Kidney (tissue), 14 donors: ENCODE results near the gene MMRN2. TPM values are rescaled to one million over a fixed set of nuclear protein-coding genes. Genes with fewer than 3 reads are reported as not detected.

ENCODE experiments used
- DNase-seq, 5 donors: peaks; one replicate each; pipeline ENCODE4 v3.0.0-alpha.2; 2013 to 2020
- FAIRE-seq: peaks from 2 replicates; lab custom pipeline; 2012; peaks lifted over from hg19 to GRCh38; lab: Jason Lieb, UNC
- H3K27ac ChIP-seq, 2 donors: one replicate each; pipeline ENCODE4 v1.7.0; 2013; ENCODE audit warnings: low read depth in 2 of 2, low read length in 2 of 2, inconsistent platforms in 1 of 2
- H3K27me3 ChIP-seq: one replicate; pipeline ENCODE4 v1.7.1; 2013; ENCODE audit warnings: low read length, inconsistent platforms; ENCODE audit not compliant: control insufficient read depth, insufficient read depth
- H3K36me3 ChIP-seq, 3 donors: one replicate each; pipeline versions ENCODE4 v1.7.0 to v1.7.1; 2013; ENCODE audit warnings: low read length in 3 of 3, control low read depth in 1 of 3, inconsistent platforms in 1 of 3; ENCODE audit not compliant: insufficient read depth in 3 of 3, control insufficient read depth in 2 of 3
- H3K4me1 ChIP-seq, 3 donors: one replicate each; pipeline versions ENCODE4 v1.7.0 to v1.7.1; 2013; ENCODE audit warnings: low read length in 3 of 3, inconsistent platforms in 1 of 3, low read depth in 1 of 3; ENCODE audit not compliant: control insufficient read depth in 2 of 3, insufficient read depth in 2 of 3
- H3K4me3 ChIP-seq, 3 donors: one replicate each; pipeline versions ENCODE4 v1.7.0 to v1.8.1; 2013; ENCODE audit warnings: low read length in 3 of 3, control low read depth in 1 of 3, inconsistent platforms in 1 of 3
- H3K9ac ChIP-seq, 3 donors: one replicate each; pipeline versions ENCODE4 v1.7.0 to v1.7.1; 2013; ENCODE audit warnings: low read length in 3 of 3, control low read depth in 1 of 3, inconsistent platforms in 1 of 3
- H3K9me3 ChIP-seq, 3 donors: one replicate each; pipeline versions ENCODE4 v1.7.0 to v1.7.1; 2013; ENCODE audit warnings: low read length in 3 of 3, control low read depth in 1 of 3, inconsistent platforms in 1 of 3; ENCODE audit not compliant: control insufficient read depth in 2 of 3, insufficient read depth in 1 of 3
- CTCF ChIP-seq: IDR thresholded peaks from 3 replicates; pipeline ENCODE4 v1.5.1; 2012; ENCODE audit warnings: mild to moderate bottlenecking, moderate library complexity, borderline replicate concordance; ENCODE audit not compliant: insufficient read depth; ENCODE audit errors: extremely low read depth
- intact Hi-C: fragments of 100-400 bp; cut with DNase I; formaldehyde crosslinking; loops from one replicate; pipeline ENCODE4 v1.11.1; 2022
- polyA plus RNA-seq: library from polyadenylated mRNA; stranded (reverse); fragments of 350-450 nt; fragmentation: Illumina TruSeq; extraction: RNeasy Lipid Tissue Mini Kit (QIAGEN cat#74804); gene quantifications from one replicate; pipeline ENCODE4 v1.2.3, GENCODE V29; 2014; ENCODE audit warnings: low read depth, low replicate concordance; ENCODE audit not compliant: insufficient read depth
- total RNA-seq: library from RNA; stranded (reverse); fragmentation: NEBNext Ultra II Directional; extraction: Animal tissue kit (Norgen Biotek cat#: 25700); gene quantifications from one replicate; pipeline ENCODE4 v1.2.1, GENCODE V29; 2021
- donor health status: control.
- donor health status: control.
- donor health status: control.
- donor health status: control.
- donor health status: control.
- donor health status: DM: yes; HTN: yes; CAD: no.
- donor health status: Normal renal cell carcinoma (clear cell type).

Gene MMRN2
- total and polyA plus RNA-seq, 2 donors from 2014 or later, result 19.9 to 65.9 TPM

- intact Hi-C loops, result no loop called here
- Histone ChIP-seq H3K27me3 (no peaks in the 10 kb centered on the region), H3K4me3 (no peak overlapping the region), H3K27ac (no peak overlapping the region), H3K9ac (no peak overlapping the region), H3K4me1 (no peaks in the 10 kb centered on the region), H3K9me3 (no peaks in the 10 kb centered on the region), H3K36me3 (peaks cover 2 to 20% (median 7%) of the 10 kb centered on the region in 3 donors)
- no peak for DNase-seq
- TF ChIP-seq CTCF, result no peak
- FAIRE-seq, result no peak
These were observed 42.7 kb downstream of the MMRN2 start for GRCh38 chr10:86914734-86915133.

DNA sequence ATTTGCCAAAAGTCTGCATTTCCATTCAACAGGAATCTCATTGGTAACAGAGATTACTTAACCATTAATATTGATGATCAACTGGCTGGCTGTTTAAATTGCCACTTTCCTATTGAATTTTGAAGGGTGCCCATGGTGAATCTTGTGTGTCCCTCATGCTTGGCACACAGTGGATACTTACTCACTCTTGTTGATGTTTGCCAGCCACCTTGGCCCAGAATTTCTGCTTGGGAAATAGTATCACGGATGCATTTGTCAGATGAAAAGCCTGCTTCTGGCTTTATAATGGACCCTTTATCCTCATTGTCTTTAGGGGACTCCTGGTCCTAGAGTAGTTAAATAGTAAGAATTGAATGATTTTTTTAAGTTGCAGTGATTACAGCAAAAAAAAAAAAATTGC lies 52.0 kb downstream of the MMRN2 start:
- Histone ChIP-seq H3K9ac (no peak overlapping the region), H3K27me3 (no peaks in the 10 kb centered on the region), H3K9me3 (no peaks in the 10 kb centered on the region), H3K4me1 (no peaks in the 10 kb centered on the region), H3K36me3 (peaks cover 3 to 6% (median 3%) of the 10 kb centered on the region in 3 donors), H3K4me3 (no peak overlapping the region), H3K27ac (no peak overlapping the region)
- DNase-seq (no peak), FAIRE-seq (no peak)
- TF ChIP-seq CTCF, result no peak
- intact Hi-C loops, result no loop called here

DNA sequence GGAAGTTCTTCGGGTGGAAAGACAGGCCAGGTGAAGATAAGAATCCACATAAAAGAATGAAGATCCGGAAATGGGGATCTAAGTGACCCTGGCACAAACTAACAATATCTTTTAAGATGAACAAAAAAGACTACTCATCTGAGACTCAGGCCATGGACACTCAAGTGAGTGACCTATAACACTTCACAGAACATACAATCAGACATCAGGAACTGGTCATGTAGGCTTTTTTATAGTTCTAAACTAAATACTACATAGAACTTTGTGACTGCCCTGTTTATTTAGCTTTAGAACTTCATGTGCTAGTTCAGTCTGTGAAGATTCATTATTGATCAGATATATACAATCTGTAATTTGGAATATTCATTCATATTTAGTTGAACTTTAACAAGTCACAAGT lies 52.8 kb downstream of the MMRN2 start:
- peaks cover 3 to 6% (median 3%) of the 10 kb centered on the region in 3 donors for H3K36me3 ChIP-seq
- no peak overlapping the region for H3K9ac ChIP-seq
- intact Hi-C loops, result loop anchor here (5.0 kb wide), 1 partner anchor 212 kb away; no protein-coding TSS in a partner anchor
- no peaks in the 10 kb centered on the region for H3K27me3 ChIP-seq
- no peaks in the 10 kb centered on the region for H3K9me3 ChIP-seq
- FAIRE-seq, result no peak
- H3K4me3 ChIP-seq, result no peak overlapping the region
- no peak overlapping the region for H3K27ac ChIP-seq
- DNase-seq, result no peak
- no peaks in the 10 kb centered on the region for H3K4me1 ChIP-seq
- TF ChIP-seq CTCF, result no peak

DNA sequence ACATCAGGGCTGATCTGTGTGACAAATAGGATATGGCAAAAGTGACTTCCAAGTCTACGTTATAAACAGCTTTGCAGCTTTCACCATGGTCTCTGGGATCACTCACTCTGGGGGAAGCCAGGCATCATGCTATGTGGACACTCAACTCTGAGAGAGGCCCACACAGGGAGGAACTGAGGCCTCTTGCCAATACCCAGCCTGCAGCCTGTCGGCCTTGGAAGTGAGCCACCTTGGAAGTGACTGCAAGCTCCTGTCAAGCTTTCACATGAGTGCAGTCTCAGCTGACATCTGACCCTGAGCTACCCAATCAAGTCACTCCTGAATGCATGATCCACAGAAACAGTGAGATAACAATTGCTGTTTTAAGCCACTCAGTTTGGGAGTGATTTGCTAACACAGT lies 56.5 kb downstream of the MMRN2 start:
- Histone ChIP-seq H3K4me3 (no peak overlapping the region), H3K9ac (no peak overlapping the region), H3K27me3 (no peaks in the 10 kb centered on the region), H3K9me3 (no peaks in the 10 kb centered on the region), H3K27ac (no peak overlapping the region), H3K36me3 (peaks cover 0 to 5% (median 3%) of the 10 kb centered on the region in 3 donors), H3K4me1 (no peaks in the 10 kb centered on the region)
- peak in 3 of 5 donors; percentile 27 to 60 (median 29) for DNase-seq
- no peak for FAIRE-seq
- no peak for TF ChIP-seq CTCF
- intact Hi-C loops, result loop anchor here (5.0 kb wide), 1 partner anchor 209 kb away; no protein-coding TSS in a partner anchor
